NCI-H2029 (cell line): ENCODE measurements around the gene NHERF2.

Source experiments
- DNase-seq: peaks from one replicate; lab custom pipeline; 2025; lab: John Stamatoyannopoulos, UW

NHERF2 gene

GRCh38 chr16:2082983-2083364 lies 56.3 kb downstream of the NHERF2 start:
- no peak for DNase-seq

- no peak for DNase-seq
These were observed 56.7 kb downstream of the NHERF2 start for GRCh38 chr16:2083409-2083808.

GRCh38 chr16:2083876-2084780 lies 57.4 kb downstream of the NHERF2 start:
- DNase-seq, result no peak

DNA sequence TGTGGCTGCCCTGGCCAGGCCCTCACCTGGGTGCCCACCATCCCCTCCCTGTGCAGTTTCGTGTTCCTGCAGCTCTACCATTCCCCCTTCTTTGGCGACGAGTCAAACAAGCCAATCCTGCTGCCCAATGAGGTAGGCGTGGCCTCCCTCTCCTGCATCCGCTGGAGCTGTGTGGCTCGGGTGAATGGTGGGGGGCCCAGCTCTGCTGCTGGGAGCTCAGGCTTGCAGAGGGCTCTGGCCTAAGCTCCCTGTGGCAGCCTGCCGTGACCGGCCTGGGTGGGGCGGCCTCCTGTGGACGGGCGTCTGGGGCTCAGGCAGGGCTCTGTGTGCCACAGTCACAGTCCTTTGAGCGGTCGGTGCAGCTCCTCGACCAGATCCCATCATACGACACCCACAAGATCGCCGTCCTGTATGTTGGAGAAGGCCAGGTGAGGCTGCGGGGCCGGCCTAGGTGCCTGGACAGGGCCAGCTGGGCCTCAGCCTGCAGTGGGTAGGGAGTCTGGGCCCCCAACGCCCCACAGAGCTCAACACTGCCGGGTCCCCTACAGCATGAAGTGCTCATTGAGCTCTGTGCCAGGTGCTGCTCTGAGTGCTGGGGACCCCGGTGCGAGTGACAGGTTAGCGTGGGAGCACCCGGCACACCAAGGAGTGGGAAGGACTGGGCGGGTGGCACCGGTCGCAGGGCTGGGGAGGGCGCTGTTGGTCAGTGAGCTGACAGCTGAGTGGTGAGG lies 58.4 kb downstream of the NHERF2 start:
- no peak for DNase-seq

DNA sequence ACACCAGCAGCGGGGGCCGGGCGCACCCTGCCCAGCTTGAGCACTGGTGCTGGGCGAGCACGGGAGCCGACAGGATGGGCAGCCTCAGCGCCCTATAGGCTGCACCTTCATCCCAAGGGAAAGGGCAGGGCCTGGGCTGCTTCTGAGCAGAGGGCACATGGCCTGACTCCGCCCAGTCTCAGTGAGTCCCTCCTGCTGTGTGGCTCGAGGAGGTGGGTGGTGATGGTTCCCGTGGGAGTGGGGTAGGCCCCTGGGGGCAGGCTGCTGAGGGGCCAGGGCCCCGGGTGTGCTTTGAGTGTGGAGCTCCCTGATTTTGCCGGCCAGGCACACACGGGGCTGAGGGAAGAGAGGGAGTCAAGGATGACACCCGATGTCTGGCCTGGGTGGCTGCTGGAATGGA lies 59.0 kb downstream of the NHERF2 start:
- DNase-seq, result no peak

DNA sequence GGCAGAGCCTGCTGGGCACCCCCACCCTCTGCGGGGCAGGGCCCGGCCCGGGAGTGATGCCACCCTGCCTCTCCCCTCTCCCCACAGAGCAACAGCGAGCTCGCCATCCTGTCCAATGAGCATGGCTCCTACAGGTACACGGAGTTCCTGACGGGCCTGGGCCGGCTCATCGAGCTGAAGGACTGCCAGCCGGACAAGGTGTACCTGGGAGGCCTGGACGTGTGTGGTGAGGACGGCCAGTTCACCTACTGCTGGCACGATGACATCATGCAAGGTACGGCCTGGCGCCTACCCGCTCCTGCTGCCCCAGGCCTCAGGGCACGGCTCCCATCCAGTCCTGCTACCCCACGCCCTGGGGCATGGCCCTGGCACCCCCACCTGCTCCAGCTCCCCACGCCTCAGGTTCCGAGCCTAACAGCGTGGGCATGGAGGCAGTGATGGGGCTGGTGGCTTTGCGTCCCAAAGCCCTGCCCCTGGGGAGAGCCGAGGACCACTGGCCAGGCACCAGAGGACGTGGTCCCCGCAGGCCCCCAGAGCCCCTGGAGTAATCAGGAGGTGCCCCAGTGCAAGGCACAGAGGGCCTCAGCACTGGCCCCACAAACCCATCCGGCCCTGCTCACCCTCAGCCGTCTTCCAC lies 59.5 kb downstream of the NHERF2 start:
- no peak for DNase-seq

GRCh38 chr16:2086812-2087747 lies 60.4 kb downstream of the NHERF2 start:
- DNase-seq, result no peak

DNA sequence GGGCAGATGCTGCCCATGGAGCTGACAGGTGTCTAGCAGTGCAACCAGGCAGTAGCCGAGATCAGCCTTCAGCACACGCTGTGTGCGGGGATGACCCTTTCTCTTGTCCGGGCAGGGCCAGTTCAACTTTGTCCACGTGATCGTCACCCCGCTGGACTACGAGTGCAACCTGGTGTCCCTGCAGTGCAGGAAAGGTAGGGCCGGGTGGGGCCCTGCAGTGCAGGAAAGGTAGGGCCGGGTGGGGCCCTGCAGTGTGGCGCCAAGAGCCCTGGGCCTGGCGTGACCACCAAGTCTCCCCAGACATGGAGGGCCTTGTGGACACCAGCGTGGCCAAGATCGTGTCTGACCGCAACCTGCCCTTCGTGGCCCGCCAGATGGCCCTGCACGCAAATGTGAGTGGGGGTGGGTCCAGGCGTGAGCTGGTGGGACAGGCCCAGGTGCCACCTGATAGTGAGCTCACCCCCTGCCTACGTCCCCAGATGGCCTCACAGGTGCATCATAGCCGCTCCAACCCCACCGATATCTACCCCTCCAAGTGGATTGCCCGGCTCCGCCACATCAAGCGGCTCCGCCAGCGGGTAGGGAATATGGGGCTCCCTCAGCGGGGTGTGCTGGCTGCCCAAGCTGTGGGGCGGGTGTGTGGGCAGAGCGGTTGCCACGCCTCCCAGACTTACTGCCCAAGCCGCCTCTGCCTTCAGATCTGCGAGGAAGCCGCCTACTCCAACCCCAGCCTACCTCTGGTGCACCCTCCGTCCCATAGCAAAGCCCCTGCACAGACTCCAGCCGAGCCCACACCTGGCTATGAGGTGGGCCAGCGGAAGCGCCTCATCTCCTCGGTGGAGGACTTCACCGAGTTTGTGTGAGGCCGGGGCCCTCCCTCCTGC lies 61.3 kb downstream of the NHERF2 start:
- DNase-seq, result no peak
